Measurements from ENCODE around the gene SEMA4B. TPM values are rescaled to one million over a fixed set of nuclear protein-coding genes. Genes with fewer than 3 reads are reported as not detected.

The SEMA4B gene
- total and polyA plus RNA-seq, 2 of the 8 experiments (the other 6 are each of a cell fraction or from before 2014, with no cell fraction given), result 42.7 to 43.0 TPM

DNA sequence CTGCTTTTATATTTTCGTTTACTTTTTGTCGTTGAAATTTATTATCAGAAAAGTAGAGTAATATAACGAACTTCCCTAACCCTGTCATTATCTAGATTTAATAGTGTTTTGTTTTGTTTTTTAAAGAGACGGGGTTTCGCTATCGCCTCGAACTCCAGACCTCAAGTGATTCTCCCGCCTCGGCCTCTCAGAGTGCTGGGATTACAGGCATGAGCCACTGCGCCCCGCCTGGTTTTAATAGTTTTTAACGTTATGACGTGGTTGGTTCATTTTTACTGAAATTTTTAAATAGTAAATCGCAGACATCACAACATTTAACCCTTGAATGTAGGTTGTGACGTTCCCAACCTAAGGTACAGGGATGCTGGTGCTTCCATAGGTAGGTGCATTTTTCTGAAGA, 65.4 kb downstream of the SEMA4B start (continued):
- TF ChIP-seq SUZ12 (IDR thresholded peaks at IDR 0.05; ENCODE audit: low read length) (no peak), CBX5 (IDR thresholded peaks at IDR 0.05; ENCODE audit: low read depth, low read length) (no peak), NRF1 (IDR thresholded peaks at IDR 0.05; ENCODE audit: low read depth, low read length) (no peak), SP2 (IDR thresholded peaks at IDR 0.05; ENCODE audit: low read length) (no peak)
- TF ChIP-seq, protein P1, sequence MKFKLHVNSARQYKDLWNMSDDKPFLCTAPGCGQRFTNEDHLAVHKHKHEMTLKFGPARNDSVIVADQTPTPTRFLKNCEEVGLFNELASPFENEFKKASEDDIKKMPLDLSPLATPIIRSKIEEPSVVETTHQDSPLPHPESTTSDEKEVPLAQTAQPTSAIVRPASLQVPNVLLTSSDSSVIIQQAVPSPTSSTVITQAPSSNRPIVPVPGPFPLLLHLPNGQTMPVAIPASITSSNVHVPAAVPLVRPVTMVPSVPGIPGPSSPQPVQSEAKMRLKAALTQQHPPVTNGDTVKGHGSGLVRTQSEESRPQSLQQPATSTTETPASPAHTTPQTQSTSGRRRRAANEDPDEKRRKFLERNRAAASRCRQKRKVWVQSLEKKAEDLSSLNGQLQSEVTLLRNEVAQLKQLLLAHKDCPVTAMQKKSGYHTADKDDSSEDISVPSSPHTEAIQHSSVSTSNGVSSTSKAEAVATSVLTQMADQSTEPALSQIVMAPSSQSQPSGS (IDR thresholded peaks at IDR 0.05; ENCODE audit: low read length), result no peak
